ENCODE data around the gene IQCN. TPM values are rescaled to one million over a fixed set of nuclear protein-coding genes. Genes with fewer than 3 reads are reported as not detected.

The IQCN gene
- total RNA-seq, 4 donors from 2014 or later = 0.97 to 5.9 (median 3.1) TPM

DNA sequence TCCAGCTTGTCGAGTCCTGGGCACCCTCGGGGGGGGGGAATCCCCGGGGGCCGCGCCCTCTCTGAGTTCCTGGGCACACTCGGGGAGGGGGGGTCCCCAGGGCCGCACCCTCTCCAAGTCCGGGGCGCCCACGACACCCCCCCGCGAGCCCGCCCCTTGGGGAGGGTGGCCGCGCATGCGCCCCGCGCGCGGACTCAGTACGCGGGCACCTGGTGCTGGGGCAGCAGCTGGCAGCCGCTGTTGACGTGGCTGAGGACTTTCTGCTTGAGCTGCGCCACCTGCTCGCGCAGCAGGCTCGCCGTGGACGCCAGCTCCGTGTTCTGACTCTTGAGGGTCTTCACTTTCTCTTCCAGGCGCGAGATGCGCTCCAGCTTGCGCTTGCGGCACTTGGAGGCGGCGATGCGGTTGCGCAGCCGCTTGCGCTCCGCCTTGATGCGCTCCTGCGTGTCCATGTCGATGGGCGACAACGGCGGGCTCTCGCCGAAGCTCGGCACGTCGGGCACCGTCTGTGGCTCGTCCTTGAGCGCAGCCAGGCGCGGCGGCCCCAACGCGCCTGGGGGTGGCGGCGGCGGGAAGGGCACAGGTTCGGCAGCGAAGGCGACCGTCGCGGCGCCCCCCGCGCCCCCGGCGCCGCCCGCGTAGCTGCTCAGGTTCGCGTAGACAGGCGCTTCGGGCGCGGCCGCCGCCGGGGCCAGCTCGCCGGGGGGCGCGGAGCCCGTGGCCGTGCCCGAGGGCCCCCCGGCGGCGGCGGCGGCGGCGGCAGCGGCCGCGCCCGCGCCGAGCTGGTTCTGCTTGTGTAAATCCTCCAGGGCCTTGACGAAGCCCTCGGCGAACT is 6.2 kb upstream of the IQCN start:
- intact Hi-C loops (cut with DNase I; ENCODE audit: low total_unique reads) = loop anchor here (2.0 kb wide), 1 partner anchor 42 kb away; the partner anchor contains the start of gene LSM4
- 0 to 2% methylated on average over 13 to 45 of the region's 111 CpGs for WGBS, 2 donors
- TF ChIP-seq POLR2A (IDR thresholded peaks at IDR 0.05) = peak in 1 of 2 donors; percentile 86
- TF ChIP-seq, protein P1, sequence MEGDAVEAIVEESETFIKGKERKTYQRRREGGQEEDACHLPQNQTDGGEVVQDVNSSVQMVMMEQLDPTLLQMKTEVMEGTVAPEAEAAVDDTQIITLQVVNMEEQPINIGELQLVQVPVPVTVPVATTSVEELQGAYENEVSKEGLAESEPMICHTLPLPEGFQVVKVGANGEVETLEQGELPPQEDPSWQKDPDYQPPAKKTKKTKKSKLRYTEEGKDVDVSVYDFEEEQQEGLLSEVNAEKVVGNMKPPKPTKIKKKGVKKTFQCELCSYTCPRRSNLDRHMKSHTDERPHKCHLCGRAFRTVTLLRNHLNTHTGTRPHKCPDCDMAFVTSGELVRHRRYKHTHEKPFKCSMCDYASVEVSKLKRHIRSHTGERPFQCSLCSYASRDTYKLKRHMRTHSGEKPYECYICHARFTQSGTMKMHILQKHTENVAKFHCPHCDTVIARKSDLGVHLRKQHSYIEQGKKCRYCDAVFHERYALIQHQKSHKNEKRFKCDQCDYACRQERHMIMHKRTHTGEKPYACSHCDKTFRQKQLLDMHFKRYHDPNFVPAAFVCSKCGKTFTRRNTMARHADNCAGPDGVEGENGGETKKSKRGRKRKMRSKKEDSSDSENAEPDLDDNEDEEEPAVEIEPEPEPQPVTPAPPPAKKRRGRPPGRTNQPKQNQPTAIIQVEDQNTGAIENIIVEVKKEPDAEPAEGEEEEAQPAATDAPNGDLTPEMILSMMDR (IDR thresholded peaks at IDR 0.05) = no peak
- H3K4me3 ChIP-seq (ENCODE audit: low read depth, poor library complexity, severe bottlenecking) = peak overlapping the region; percentile 100
- DNase-seq (ENCODE audit: low spot score in 2 of 2) = peak; percentile 71 to 96

DNA sequence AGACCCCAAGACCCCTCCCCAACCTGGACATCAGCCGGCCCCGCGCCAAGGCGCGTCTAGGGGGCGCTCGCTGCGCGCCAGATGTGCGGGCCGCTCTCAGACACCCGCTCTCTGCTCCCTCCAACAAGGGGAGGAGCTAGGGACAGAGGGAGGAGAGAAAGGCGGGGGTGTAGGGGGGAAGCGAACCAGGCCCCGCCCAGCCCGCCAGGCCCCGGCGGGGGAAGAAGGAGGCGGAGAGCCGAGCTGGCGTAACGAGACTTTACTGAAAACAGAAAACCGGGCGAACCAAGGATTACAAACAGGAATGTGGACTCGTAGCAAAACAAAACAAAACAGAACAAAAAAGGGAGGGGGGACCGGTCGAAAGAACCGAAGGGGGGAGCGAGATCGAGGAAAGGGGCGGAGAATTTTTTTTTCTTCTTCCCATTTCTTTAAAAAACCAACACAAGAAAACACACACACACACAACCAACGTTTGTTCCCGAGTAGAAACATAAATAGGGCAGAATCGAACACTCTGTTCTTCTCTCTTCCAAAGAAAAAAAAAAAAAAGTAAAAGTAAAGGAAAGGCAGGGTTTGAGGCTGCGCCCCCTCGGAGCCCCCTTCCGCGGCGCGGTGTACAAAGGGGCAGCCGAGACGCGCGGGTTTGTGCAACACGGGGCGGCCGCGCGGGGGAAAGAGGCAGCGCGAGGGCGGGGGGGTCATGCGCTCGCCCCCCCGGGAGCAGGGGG is 5.4 kb upstream of the IQCN start:
- 0 to 1% methylated on average over 49 to 55 of the region's 55 CpGs for WGBS, 2 donors
- TF ChIP-seq, protein P1 (IDR thresholded peaks at IDR 0.05) = no peak
- TF ChIP-seq POLR2A (IDR thresholded peaks at IDR 0.05) = peak in 1 of 2 donors; percentile 87
- intact Hi-C loops (cut with DNase I; ENCODE audit: low total_unique reads) = loop anchor here (2.0 kb wide), 1 partner anchor 43 kb away; the partner anchor contains the start of gene LSM4
- peak overlapping the region; percentile 100 for H3K4me3 ChIP-seq (ENCODE audit: low read depth, poor library complexity, severe bottlenecking)
- DNase-seq (ENCODE audit: low spot score in 2 of 2) = peak; percentile 94 to 98

GRCh38 chr19:18279266-18279515 is 4.9 kb upstream of the IQCN start:
- peak overlapping the region; percentile 100 for H3K4me3 ChIP-seq (ENCODE audit: low read depth, poor library complexity, severe bottlenecking)
- intact Hi-C loops (cut with DNase I; ENCODE audit: low total_unique reads) = no loop called here
- TF ChIP-seq, protein P1 (IDR thresholded peaks at IDR 0.05) = peak in 1 of 3 donors; percentile 59
- no peak for TF ChIP-seq POLR2A (IDR thresholded peaks at IDR 0.05)
- no peak for DNase-seq (ENCODE audit: low spot score in 2 of 2)
- WGBS, 2 donors = 0 to 1% methylated on average over 5 of the region's 5 CpGs

DNA sequence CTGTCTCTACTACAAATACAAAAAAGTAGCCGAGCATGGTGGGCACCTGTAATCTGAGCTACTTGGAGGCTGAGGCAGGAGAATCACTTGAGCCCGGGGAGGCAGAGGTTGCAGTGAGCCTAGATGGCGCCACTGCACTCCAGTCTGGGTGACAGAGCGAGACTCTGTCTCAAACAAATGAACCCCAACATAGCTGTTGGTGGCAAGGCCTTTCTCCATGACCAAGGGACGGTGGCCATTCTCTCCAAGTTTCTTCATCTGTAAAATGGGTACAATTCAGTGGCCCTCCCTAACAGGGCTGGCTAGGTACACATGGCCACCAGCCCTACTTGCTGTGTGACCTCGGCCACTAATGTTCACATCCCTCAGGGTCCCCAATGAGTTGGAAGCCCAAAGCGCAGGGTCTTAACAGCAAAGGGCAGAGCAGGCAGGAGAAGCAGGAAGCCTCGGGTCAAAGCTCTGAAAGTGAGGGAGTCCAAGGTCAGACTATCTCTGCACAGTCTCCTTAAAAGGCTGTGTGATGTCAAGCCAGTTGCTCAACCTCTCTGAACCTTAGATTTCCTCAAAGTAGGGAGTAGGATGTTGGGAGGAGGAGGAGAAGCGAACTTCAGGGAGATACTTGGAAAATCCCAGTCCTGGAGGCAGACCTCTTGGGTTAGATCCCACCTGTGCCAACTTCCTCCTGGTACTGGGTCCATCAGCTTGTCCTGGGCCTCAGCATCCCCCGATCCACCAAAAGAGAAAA is 4.4 kb upstream of the IQCN start:
- 57 to 66% methylated on average over 10 of the region's 10 CpGs for WGBS, 2 donors
- DNase-seq (ENCODE audit: low spot score in 2 of 2) = no peak

DNA sequence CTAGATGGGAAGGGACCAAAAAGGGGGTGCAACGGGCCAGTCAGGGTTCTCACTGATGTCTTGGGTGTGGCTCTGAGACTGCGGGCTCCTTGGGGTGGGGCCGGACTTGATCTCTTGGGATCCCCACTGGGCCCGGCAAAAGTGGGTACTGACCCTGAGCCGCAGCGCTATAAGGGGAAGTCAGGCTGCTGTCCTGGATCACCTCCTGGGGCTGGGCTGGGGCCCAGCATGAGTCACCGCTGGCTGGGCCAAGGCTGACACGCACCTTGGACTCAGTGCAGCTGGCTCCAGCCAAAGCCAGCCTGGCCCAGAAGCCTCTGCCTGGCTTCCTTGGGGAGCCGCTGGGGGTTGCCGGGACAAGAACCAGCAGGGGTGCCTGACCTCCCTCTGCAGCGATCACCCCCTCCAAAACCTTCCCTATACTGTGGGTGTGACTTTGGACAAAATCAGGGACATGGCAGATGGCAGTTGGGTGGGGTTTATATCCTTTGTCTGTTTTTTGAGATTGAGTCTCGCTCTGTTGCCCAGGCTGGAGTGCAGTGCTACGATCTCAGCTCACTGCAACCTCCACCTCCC is 617 bp upstream of the IQCN start:
- intact Hi-C loops (cut with DNase I; ENCODE audit: low total_unique reads) = no loop called here
- H3K4me3 ChIP-seq (ENCODE audit: low read depth, poor library complexity, severe bottlenecking) = no peak overlapping the region
- DNase-seq (ENCODE audit: low spot score in 2 of 2) = peak; percentile 77 to 96
- TF ChIP-seq, protein P1 (IDR thresholded peaks at IDR 0.05) = no peak
- no peak for TF ChIP-seq POLR2A (IDR thresholded peaks at IDR 0.05)
- whole genome bisulfite sequencing, 2 donors = 12 to 13% methylated on average over 8 to 9 of the region's 13 CpGs

More for the DNA sequence above, 4.4 kb upstream of the IQCN start:
- intact Hi-C loops (cut with DNase I; ENCODE audit: low total_unique reads) = no loop called here
- TF ChIP-seq, protein P1 (IDR thresholded peaks at IDR 0.05) = no peak
- no peak for TF ChIP-seq POLR2A (IDR thresholded peaks at IDR 0.05)
- peak overlapping the region; percentile 100 for H3K4me3 ChIP-seq (ENCODE audit: low read depth, poor library complexity, severe bottlenecking)

Data from lower leg skin (tissue), 4 donors.